Smooth muscle cell (in vitro differentiated cells): ENCODE data around the gene NTM. TPM values are rescaled to one million over a fixed set of nuclear protein-coding genes. Genes with fewer than 3 reads are reported as not detected.

ENCODE experiments used
- DNase-seq: peaks from one replicate; lab custom pipeline; 2025; ENCODE audit not compliant: unreplicated experiment; lab: John Stamatoyannopoulos, UW
- H2AFZ ChIP-seq: fragments of 200-600 bp; sonication (generic); 2 replicates; pipeline ENCODE4 v1.6.0; 2016; ENCODE audit warnings: antibody characterized with exemption, low read depth, mild to moderate bottlenecking
- H3F3A ChIP-seq: fragments of 200-600 bp; sonication (generic); 2 replicates; pipeline ENCODE4 v1.6.0; 2017; ENCODE audit warnings: antibody characterized with exemption, low read depth
- H3K27ac ChIP-seq: fragments of 200-600 bp; sonication (generic); 2 replicates; pipeline ENCODE4 v1.5.1; 2016; ENCODE audit warnings: low read depth, mild to moderate bottlenecking
- H3K27me3 ChIP-seq: fragments of 200-600 bp; sonication (generic); 2 replicates; pipeline ENCODE4 v1.6.1; 2016; ENCODE audit warnings: low read depth, mild to moderate bottlenecking
- H3K36me3 ChIP-seq: fragments of 200-600 bp; sonication (generic); 2 replicates; pipeline ENCODE4 v1.5.1; 2016; ENCODE audit warnings: low read depth
- H3K4me1 ChIP-seq: fragments of 200-600 bp; sonication (generic); 2 replicates; pipeline ENCODE4 v1.5.1; 2016; ENCODE audit warnings: low read depth
- H3K4me2 ChIP-seq: fragments of 200-600 bp; sonication (generic); 2 replicates; pipeline ENCODE4 v1.6.0; 2016; ENCODE audit warnings: mild to moderate bottlenecking
- H3K4me3 ChIP-seq: fragments of 200-600 bp; sonication (generic); 2 replicates; pipeline ENCODE4 v1.5.1; 2016; ENCODE audit warnings: mild to moderate bottlenecking
- H3K79me2 ChIP-seq: fragments of 200-600 bp; sonication (generic); 2 replicates; pipeline ENCODE4 v1.6.0; 2016; ENCODE audit warnings: low read depth, mild to moderate bottlenecking
- H3K9ac ChIP-seq: fragments of 200-600 bp; sonication (generic); 2 replicates; pipeline ENCODE4 v1.6.0; 2016; ENCODE audit warnings: low read depth
- H3K9me3 ChIP-seq: fragments of 200-600 bp; sonication (generic); replicated peaks from 2 replicates; pipeline ENCODE4 v1.5.1; 2016; ENCODE audit warnings: low read depth
- H4K20me1 ChIP-seq: fragments of 200-600 bp; sonication (generic); 2 replicates; pipeline ENCODE4 v1.6.0; 2016; ENCODE audit warnings: low read depth
- CTCF ChIP-seq: fragments of 200-600 bp; sonication (generic); IDR thresholded peaks from 2 replicates; pipeline ENCODE4 v1.5.1; 2017; ENCODE audit warnings: borderline replicate concordance, mild to moderate bottlenecking, antibody characterized with exemption; ENCODE audit not compliant: insufficient read depth, poor library complexity, severe bottlenecking
- WGBS: methylation state at CpG from one replicate; pipeline ENCODE4 v1.1.7; 2016; ENCODE audit warnings: low lambda C conversion rate; 5-methylcytosine and 5-hydroxymethylcytosine counted together
- polyA plus RNA-seq: library from polyadenylated mRNA; unstranded; fragments of >200 nt; fragmentation: Nextera tagmentation; extraction: Ambion mirVana; gene quantifications from 2 replicates; pipeline ENCODE4 v1.2.1, GENCODE V29; 2016
- total RNA-seq: library from RNA; depleted of rRNA; stranded (reverse); fragments of >200 nt; gene quantifications from 2 replicates; pipeline ENCODE4 v1.2.3, GENCODE V29; 2014

Gene NTM
- total and polyA plus RNA-seq, 2 experiments from 2014 or later = 68.9 to 123 TPM

GRCh38 chr11:131447898-131448297, 77.5 kb downstream of the NTM start:
- 97% methylated on average over 11 of the region's 11 CpGs for WGBS

GRCh38 chr11:131449036-131450019, 78.9 kb downstream of the NTM start:
- H3K27ac ChIP-seq = no peak overlapping the region
- no peak overlapping the region for H3K9ac ChIP-seq
- no peaks in the 10 kb centered on the region for H3K4me1 ChIP-seq
- H3K4me2 ChIP-seq = no peak overlapping the region
- WGBS = 88% methylated on average over 17 of the region's 17 CpGs
- H2AFZ ChIP-seq = no peak overlapping the region
- H3K79me2 ChIP-seq = no peaks in the 10 kb centered on the region
- no peaks in the 10 kb centered on the region for H4K20me1 ChIP-seq
- no peak for TF ChIP-seq CTCF
- no peaks in the 10 kb centered on the region for H3F3A ChIP-seq
- H3K36me3 ChIP-seq = no peaks in the 10 kb centered on the region
- no peaks in the 10 kb centered on the region for H3K9me3 ChIP-seq
- H3K27me3 ChIP-seq = peaks cover 22% of the 10 kb centered on the region
- DNase-seq = no peak
- H3K4me3 ChIP-seq = no peak overlapping the region

More at GRCh38 chr11:131447898-131448297, 77.5 kb downstream of the NTM start:
- Histone ChIP-seq H3K27me3 (peaks cover 12% of the 10 kb centered on the region), H3K79me2 (no peaks in the 10 kb centered on the region), H3K36me3 (no peaks in the 10 kb centered on the region), H4K20me1 (no peaks in the 10 kb centered on the region), H3K27ac (no peak overlapping the region), H3K9ac (no peak overlapping the region), H3K4me2 (no peak overlapping the region), H2AFZ (no peak overlapping the region), H3K4me3 (no peak overlapping the region), H3F3A (no peaks in the 10 kb centered on the region), H3K4me1 (no peaks in the 10 kb centered on the region), H3K9me3 (no peaks in the 10 kb centered on the region)
- no peak for DNase-seq
- TF ChIP-seq CTCF = no peak

- TF ChIP-seq CTCF = no peak
- DNase-seq = no peak
- no peak overlapping the region for H2AFZ ChIP-seq
Measured at GRCh38 chr11:131454490-131454889, 84.1 kb downstream of the NTM start.

More at GRCh38 chr11:131454490-131454889, 84.1 kb downstream of the NTM start:
- no peaks in the 10 kb centered on the region for H4K20me1 ChIP-seq
- no peaks in the 10 kb centered on the region for H3K79me2 ChIP-seq
- no peaks in the 10 kb centered on the region for H3K9me3 ChIP-seq
- H3K4me2 ChIP-seq = no peak overlapping the region
- no peaks in the 10 kb centered on the region for H3K36me3 ChIP-seq
- no peak overlapping the region for H3K27ac ChIP-seq
- H3K9ac ChIP-seq = no peak overlapping the region
- 91% methylated on average over 5 of the region's 5 CpGs for WGBS
- peaks cover 37% of the 10 kb centered on the region for H3K27me3 ChIP-seq
- H3K4me1 ChIP-seq = no peaks in the 10 kb centered on the region
- no peaks in the 10 kb centered on the region for H3F3A ChIP-seq
- no peak overlapping the region for H3K4me3 ChIP-seq
